Measurements from ENCODE around the gene MRPL54. TPM values are rescaled to one million over a fixed set of nuclear protein-coding genes. Genes with fewer than 3 reads are reported as not detected.
"Not testable (repeated sequence)": the region's sequence is repeated elsewhere in the genome, so short reads cannot be mapped to it uniquely, and the experiment has no call there.

MRPL54 gene
- polyA plus RNA-seq, 10 donors: 16.5 to 32.1 (median 26.9) TPM

GRCh38 chr19:3807574-3808354 lies 45.3 kb downstream of the MRPL54 start:
- DNase-seq: no peak

GRCh38 chr19:3808420-3809143 lies 46.1 kb downstream of the MRPL54 start:
- no peak for DNase-seq

- DNase-seq: no peak
These were observed 47.6 kb downstream of the MRPL54 start for GRCh38 chr19:3809881-3810707.

GRCh38 chr19:3810708-3811355 lies 48.4 kb downstream of the MRPL54 start:
- DNase-seq: no peak

GRCh38 chr19:3813473-3814392 lies 51.3 kb downstream of the MRPL54 start:
- DNase-seq: no peak

GRCh38 chr19:3814648-3815047 lies 52.2 kb downstream of the MRPL54 start:
- no peak for DNase-seq

GRCh38 chr19:3816148-3816547 lies 53.7 kb downstream of the MRPL54 start:
- DNase-seq: not testable (repeated sequence)

- DNase-seq: no peak
These were observed 54.2 kb downstream of the MRPL54 start for GRCh38 chr19:3816566-3817218.

Other genes starting within 250 kb of the MRPL54 start
- 1 to 10 TPM; 2.1 to 4.4 (median 2.7) TPM for gene TEKTIP1, start 223.5 kb upstream of the MRPL54 start, polyA plus RNA-seq (ENCODE audit: insufficient read length in 10 of 10)
- gene MFSD12, start 205.1 kb upstream of the MRPL54 start, polyA plus RNA-seq (ENCODE audit: insufficient read length in 10 of 10): 10 to 100 TPM; 21.7 to 34.5 (median 25.9) TPM
- 10 to 100 TPM; 28.2 to 43.6 (median 34.7) TPM for gene HMG20B, start 189.7 kb upstream of the MRPL54 start, polyA plus RNA-seq (ENCODE audit: insufficient read length in 10 of 10)
- 1 to 10 TPM; 1.2 to 2.1 (median 1.6) TPM for gene GIPC3, start 177.2 kb upstream of the MRPL54 start, polyA plus RNA-seq (ENCODE audit: insufficient read length in 10 of 10)
- 1 to 10 TPM; 1.2 to 3.7 (median 1.7) TPM for gene TBXA2R, start 155.8 kb upstream of the MRPL54 start, polyA plus RNA-seq (ENCODE audit: insufficient read length in 10 of 10)
- 10 to 100 TPM; 15.3 to 21.8 (median 17.1) TPM for gene CACTIN, start 135.9 kb upstream of the MRPL54 start, polyA plus RNA-seq (ENCODE audit: insufficient read length in 10 of 10)
- gene PIP5K1C, start 62.2 kb upstream of the MRPL54 start, polyA plus RNA-seq (ENCODE audit: insufficient read length in 10 of 10): 10 to 100 TPM; 16.4 to 25.5 (median 20.7) TPM
- gene TJP3, start 54.3 kb upstream of the MRPL54 start, polyA plus RNA-seq (ENCODE audit: insufficient read length in 10 of 10): 1 to 10 TPM in 1 of 10 donors, under 1 TPM in 8, not detected in 1; 0.44 to 1.1 (median 0.62) TPM
- 10 to 100 TPM in 9 of 10 donors, 1 to 10 TPM in 1; 9.3 to 14.2 (median 11.8) TPM for gene APBA3, start 990 bp upstream of the MRPL54 start, polyA plus RNA-seq (ENCODE audit: insufficient read length in 10 of 10)
- under 1 TPM in 1 of 10 donors, not detected in 9; 0.07 TPM for gene RAX2, start 9.5 kb downstream of the MRPL54 start, polyA plus RNA-seq (ENCODE audit: insufficient read length in 10 of 10)
- gene MATK, start 23.7 kb downstream of the MRPL54 start, polyA plus RNA-seq (ENCODE audit: insufficient read length in 10 of 10): 1 to 10 TPM in 7 of 10 donors, under 1 TPM in 3; 0.31 to 2.1 (median 1.1) TPM
- gene ZFR2, start 106.4 kb downstream of the MRPL54 start, polyA plus RNA-seq (ENCODE audit: insufficient read length in 10 of 10): under 1 TPM in 4 of 10 donors, not detected in 6; 0.27 to 0.52 (median 0.29) TPM
- 1 to 10 TPM in 3 of 10 donors, under 1 TPM in 7; 0.16 to 1.4 (median 0.71) TPM for gene ATCAY, start 118.0 kb downstream of the MRPL54 start, polyA plus RNA-seq (ENCODE audit: insufficient read length in 10 of 10)
- gene NMRK2, start 170.4 kb downstream of the MRPL54 start, polyA plus RNA-seq (ENCODE audit: insufficient read length in 10 of 10): 100 to 1,000 TPM; 180 to 275 (median 255) TPM
- 10 to 100 TPM; 58.5 to 94.5 (median 69.4) TPM for gene DAPK3, start 208.4 kb downstream of the MRPL54 start, polyA plus RNA-seq (ENCODE audit: insufficient read length in 10 of 10)
- gene EEF2, start 222.8 kb downstream of the MRPL54 start, polyA plus RNA-seq (ENCODE audit: insufficient read length in 10 of 10): 1,000 to 10,000 TPM; 1,953 to 2,867 (median 2,548) TPM
- 10 to 100 TPM; 15.4 to 28.9 (median 22.2) TPM for gene PIAS4, start 245.1 kb downstream of the MRPL54 start, polyA plus RNA-seq (ENCODE audit: insufficient read length in 10 of 10)

Data from muscle of back (tissue), 11 donors.